Measurements from ENCODE around the gene SSNA1.

SSNA1 gene

DNA sequence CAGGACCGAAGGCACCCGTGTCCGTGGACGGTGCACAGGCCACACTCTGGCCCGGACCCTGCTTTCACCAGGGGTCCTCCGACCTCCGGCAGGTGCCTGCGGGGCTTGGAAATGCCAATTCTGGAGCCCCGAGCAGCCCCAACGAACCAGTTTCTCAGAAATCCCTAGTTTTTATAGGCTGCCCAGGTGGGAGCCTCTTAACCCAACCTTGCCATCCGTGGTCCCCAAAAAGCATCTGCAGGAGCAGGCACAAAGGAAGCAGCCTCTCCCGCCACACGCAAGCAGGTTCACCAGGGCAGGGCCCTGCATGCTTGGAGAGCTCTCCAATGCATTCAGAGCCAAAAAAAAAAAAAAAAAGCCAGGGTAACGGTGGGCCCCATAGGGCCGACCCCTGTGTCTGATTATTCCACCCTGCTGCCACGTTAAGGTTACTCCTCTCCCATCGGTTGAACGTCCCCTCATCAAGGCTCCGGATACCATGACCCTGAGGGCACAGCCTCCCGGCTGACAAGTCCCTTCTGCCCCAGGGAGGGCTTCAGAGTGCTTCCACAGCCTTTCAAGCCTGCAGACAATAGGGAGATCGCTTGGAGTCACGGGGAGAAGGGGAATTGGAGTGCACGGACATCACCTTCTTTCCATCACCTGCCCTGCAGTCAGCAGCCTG, 12.9 kb downstream of the SSNA1 start:
- ChIA-PET CTCF (interaction anchor here (0.6 to 1.1 kb wide), 6 partner anchors 12 to 413 kb away, joined by 3 to 5 read pairs (median 3); partner anchors contain the start of genes ANAPC2, RNF224 and SSNA1), POLR2A (interaction anchor here (0.6 to 16.6 kb wide), 31 partner anchors 8 to 529 kb away, joined by 3 to 304 read pairs (median 5); partner anchors contain the start of genes ANAPC2, CYSRT1, GRIN1 and MAN1B1)
- H3K27ac ChIP-seq (ENCODE audit: extremely low read depth, low read depth, low read length) = peak overlapping the region; percentile 35; the same call in 1 of the 2 replicates
- H3K4me1 ChIP-seq (ENCODE audit: control insufficient read depth, insufficient read depth, low read length) = peaks cover 9% of the 10 kb centered on the region
- peaks cover 0 to 3% of the 10 kb centered on the region in 2 experiments; a peak in 1 of 3 replicates for H3K36me3 ChIP-seq (ENCODE audit: control insufficient read depth in 2 of 2, insufficient read depth in 1 of 2, low read length in 2 of 2)
- peak overlapping the region; percentile 86 for H3K4me3 ChIP-seq (ENCODE audit: low read depth, low read length)
- H3K9me3 ChIP-seq (ENCODE audit: control insufficient read depth, insufficient read depth, low read depth, low read length) = no peaks in the 10 kb centered on the region
- TF ChIP-seq, protein P1, sequence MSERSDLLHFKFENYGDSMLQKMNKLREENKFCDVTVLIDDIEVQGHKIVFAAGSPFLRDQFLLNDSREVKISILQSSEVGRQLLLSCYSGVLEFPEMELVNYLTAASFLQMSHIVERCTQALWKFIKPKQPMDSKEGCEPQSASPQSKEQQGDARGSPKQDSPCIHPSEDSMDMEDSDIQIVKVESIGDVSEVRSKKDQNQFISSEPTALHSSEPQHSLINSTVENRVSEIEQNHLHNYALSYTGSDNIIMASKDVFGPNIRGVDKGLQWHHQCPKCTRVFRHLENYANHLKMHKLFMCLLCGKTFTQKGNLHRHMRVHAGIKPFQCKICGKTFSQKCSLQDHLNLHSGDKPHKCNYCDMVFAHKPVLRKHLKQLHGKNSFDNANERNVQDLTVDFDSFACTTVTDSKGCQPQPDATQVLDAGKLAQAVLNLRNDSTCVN (tag by site-specific recombination; optimal IDR thresholded peaks at IDR 0.05) = peak; percentile 36
- 0 out of 2 replicates have a peak, but pooled peaks have one; percentile 10 for TF ChIP-seq BCL11A (tag by site-specific recombination; IDR thresholded peaks at IDR 0.05; ENCODE audit: low read depth)
- TF ChIP-seq, protein P2, sequence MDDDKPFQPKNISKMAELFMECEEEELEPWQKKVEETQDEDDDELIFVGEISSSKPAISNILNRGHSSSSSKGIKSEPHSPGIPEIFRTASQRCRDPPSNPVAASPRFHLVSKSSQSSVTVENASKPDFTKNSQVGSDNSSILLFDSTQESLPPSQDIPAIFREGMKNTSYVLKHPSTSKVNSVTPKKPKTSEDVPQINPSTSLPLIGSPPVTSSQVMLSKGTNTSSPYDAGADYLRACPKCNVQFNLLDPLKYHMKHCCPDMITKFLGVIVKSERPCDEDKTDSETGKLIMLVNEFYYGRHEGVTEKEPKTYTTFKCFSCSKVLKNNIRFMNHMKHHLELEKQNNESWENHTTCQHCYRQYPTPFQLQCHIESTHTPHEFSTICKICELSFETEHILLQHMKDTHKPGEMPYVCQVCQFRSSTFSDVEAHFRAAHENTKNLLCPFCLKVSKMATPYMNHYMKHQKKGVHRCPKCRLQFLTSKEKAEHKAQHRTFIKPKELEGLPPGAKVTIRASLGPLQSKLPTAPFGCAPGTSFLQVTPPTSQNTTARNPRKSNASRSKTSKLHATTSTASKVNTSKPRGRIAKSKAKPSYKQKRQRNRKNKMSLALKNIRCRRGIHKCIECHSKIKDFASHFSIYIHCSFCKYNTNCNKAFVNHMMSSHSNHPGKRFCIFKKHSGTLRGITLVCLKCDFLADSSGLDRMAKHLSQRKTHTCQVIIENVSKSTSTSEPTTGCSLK (tag by site-specific recombination; IDR thresholded peaks at IDR 0.05) = no peak
- TF ChIP-seq SP3 (tag by site-specific recombination; IDR thresholded peaks at IDR 0.05) = no peak
- 0 out of 2 replicates have a peak, but pooled peaks have one; percentile 6 for TF ChIP-seq KLF1 (tag by site-specific recombination; IDR thresholded peaks at IDR 0.05)
- 0 out of 2 replicates have a peak, but pooled peaks have one; percentile 73 for TF ChIP-seq ZEB2 (tag by site-specific recombination; IDR thresholded peaks at IDR 0.05)
- TF ChIP-seq, protein P3, sequence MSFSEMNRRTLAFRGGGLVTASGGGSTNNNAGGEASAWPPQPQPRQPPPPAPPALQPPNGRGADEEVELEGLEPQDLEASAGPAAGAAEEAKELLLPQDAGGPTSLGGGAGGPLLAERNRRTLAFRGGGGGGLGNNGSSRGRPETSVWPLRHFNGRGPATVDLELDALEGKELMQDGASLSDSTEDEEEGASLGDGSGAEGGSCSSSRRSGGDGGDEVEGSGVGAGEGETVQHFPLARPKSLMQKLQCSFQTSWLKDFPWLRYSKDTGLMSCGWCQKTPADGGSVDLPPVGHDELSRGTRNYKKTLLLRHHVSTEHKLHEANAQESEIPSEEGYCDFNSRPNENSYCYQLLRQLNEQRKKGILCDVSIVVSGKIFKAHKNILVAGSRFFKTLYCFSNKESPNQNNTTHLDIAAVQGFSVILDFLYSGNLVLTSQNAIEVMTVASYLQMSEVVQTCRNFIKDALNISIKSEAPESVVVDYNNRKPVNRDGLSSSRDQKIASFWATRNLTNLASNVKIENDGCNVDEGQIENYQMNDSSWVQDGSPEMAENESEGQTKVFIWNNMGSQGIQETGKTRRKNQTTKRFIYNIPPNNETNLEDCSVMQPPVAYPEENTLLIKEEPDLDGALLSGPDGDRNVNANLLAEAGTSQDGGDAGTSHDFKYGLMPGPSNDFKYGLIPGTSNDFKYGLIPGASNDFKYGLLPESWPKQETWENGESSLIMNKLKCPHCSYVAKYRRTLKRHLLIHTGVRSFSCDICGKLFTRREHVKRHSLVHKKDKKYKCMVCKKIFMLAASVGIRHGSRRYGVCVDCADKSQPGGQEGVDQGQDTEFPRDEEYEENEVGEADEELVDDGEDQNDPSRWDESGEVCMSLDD (tag by site-specific recombination; IDR thresholded peaks at IDR 0.05) = peak; percentile 31; the same call in 1 of the 2 replicates
- TF ChIP-seq ZNF629 (tag by site-specific recombination; IDR thresholded peaks at IDR 0.05) = no peak
- 0 out of 2 replicates have a peak, but pooled peaks have one; percentile 18 for TF ChIP-seq ZNF366 (tag by site-specific recombination; conservative IDR thresholded peaks at IDR 0.05)
- TF ChIP-seq ZNF2 (tag by site-specific recombination; IDR thresholded peaks at IDR 0.05) = no peak
- peak; percentile 65; the same call in 1 of the 2 replicates for TF ChIP-seq ZFP69B (tag by site-specific recombination; IDR thresholded peaks at IDR 0.05)
- TF ChIP-seq ZNF600 (tag by site-specific recombination; IDR thresholded peaks at IDR 0.05) = 0 out of 2 replicates have a peak, but pooled peaks have one; percentile 5
- TF ChIP-seq ZNF560 (tag by site-specific recombination; IDR thresholded peaks at IDR 0.05; ENCODE audit: borderline replicate concordance) = no peak
- peak; percentile 99 for TF ChIP-seq ZNF335 (tag by site-specific recombination; conservative IDR thresholded peaks at IDR 0.05)
- no peak for TF ChIP-seq ZNF223 (tag by site-specific recombination; IDR thresholded peaks at IDR 0.05)
- no peak for TF ChIP-seq GLI2 (tag by site-specific recombination; IDR thresholded peaks at IDR 0.05; ENCODE audit: borderline replicate concordance, low read depth)
- TF ChIP-seq, protein P4, sequence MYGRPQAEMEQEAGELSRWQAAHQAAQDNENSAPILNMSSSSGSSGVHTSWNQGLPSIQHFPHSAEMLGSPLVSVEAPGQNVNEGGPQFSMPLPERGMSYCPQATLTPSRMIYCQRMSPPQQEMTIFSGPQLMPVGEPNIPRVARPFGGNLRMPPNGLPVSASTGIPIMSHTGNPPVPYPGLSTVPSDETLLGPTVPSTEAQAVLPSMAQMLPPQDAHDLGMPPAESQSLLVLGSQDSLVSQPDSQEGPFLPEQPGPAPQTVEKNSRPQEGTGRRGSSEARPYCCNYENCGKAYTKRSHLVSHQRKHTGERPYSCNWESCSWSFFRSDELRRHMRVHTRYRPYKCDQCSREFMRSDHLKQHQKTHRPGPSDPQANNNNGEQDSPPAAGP (tag by site-specific recombination; IDR thresholded peaks at IDR 0.05) = no peak
- TF ChIP-seq ZXDB (tag by site-specific recombination; IDR thresholded peaks at IDR 0.05) = 0 out of 2 replicates have a peak, but pooled peaks have one; percentile 7
- no peak for TF ChIP-seq ZNF561 (tag by site-specific recombination; IDR thresholded peaks at IDR 0.05; ENCODE audit: borderline replicate concordance)
- TF ChIP-seq, protein P5, sequence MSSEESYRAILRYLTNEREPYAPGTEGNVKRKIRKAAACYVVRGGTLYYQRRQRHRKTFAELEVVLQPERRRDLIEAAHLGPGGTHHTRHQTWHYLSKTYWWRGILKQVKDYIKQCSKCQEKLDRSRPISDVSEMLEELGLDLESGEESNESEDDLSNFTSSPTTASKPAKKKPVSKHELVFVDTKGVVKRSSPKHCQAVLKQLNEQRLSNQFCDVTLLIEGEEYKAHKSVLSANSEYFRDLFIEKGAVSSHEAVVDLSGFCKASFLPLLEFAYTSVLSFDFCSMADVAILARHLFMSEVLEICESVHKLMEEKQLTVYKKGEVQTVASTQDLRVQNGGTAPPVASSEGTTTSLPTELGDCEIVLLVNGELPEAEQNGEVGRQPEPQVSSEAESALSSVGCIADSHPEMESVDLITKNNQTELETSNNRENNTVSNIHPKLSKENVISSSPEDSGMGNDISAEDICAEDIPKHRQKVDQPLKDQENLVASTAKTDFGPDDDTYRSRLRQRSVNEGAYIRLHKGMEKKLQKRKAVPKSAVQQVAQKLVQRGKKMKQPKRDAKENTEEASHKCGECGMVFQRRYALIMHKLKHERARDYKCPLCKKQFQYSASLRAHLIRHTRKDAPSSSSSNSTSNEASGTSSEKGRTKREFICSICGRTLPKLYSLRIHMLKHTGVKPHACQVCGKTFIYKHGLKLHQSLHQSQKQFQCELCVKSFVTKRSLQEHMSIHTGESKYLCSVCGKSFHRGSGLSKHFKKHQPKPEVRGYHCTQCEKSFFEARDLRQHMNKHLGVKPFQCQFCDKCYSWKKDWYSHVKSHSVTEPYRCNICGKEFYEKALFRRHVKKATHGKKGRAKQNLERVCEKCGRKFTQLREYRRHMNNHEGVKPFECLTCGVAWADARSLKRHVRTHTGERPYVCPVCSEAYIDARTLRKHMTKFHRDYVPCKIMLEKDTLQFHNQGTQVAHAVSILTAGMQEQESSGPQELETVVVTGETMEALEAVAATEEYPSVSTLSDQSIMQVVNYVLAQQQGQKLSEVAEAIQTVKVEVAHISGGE (tag by site-specific recombination; conservative IDR thresholded peaks at IDR 0.05; ENCODE audit: low read depth) = no peak
- peak; percentile 43; the same call in 1 of the 2 replicates for TF ChIP-seq ZNF10 (tag by site-specific recombination; IDR thresholded peaks at IDR 0.05)
- TF ChIP-seq SP2 (tag by site-specific recombination; IDR thresholded peaks at IDR 0.05) = no peak
- TF ChIP-seq, protein P6, sequence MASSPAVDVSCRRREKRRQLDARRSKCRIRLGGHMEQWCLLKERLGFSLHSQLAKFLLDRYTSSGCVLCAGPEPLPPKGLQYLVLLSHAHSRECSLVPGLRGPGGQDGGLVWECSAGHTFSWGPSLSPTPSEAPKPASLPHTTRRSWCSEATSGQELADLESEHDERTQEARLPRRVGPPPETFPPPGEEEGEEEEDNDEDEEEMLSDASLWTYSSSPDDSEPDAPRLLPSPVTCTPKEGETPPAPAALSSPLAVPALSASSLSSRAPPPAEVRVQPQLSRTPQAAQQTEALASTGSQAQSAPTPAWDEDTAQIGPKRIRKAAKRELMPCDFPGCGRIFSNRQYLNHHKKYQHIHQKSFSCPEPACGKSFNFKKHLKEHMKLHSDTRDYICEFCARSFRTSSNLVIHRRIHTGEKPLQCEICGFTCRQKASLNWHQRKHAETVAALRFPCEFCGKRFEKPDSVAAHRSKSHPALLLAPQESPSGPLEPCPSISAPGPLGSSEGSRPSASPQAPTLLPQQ (tag by site-specific recombination; IDR thresholded peaks at IDR 0.05) = peak; percentile 69; the same call in 1 of the 2 replicates

Measured in HEK293 (cell line).